Measurements from ENCODE around the gene DYNC2I2. TPM values are rescaled to one million over a fixed set of nuclear protein-coding genes. Genes with fewer than 3 reads are reported as not detected.

DYNC2I2 gene
- total and polyA plus RNA-seq, 12 donors: 7.5 to 192 (median 83.2) TPM

- 39 to 46% (median 41%) methylated on average over 3 to 16 of the region's 16 CpGs; no CpG with 5 or more reads in 1 of the 4 donors for WGBS, 4 donors
- peaks cover 0 to 47% of the 10 kb centered on the region in 2 donors for H3K36me3 ChIP-seq (replicated peaks in 1 of 2)
- H3K27me3 ChIP-seq: no peaks in the 10 kb centered on the region
- H3K4me1 ChIP-seq (replicated peaks in 1 of 2): peaks cover 15 to 28% of the 10 kb centered on the region in 2 donors
- peak overlapping the region in 4 of 5 donors; percentile 81 to 98 (median 86) for H3K27ac ChIP-seq
- DNase-seq: peak; percentile 70 to 86 (median 81)
- H3K4me3 ChIP-seq: peak overlapping the region in 1 of 4 donors; percentile 31
- intact Hi-C loops (cut with DNase I): no loop called here
- TF ChIP-seq POLR2A (IDR thresholded peaks at IDR 0.05) (no peak), CTCF (IDR thresholded peaks at IDR 0.05) (peak in 5 of 6 experiments; percentile 3 to 43 (median 35))
- H3K9me3 ChIP-seq (replicated peaks in 1 of 3): no peaks in the 10 kb centered on the region
Measured at GRCh38 chr9:128636024-128636390, 20.6 kb downstream of the DYNC2I2 start.

- TF ChIP-seq CTCF (IDR thresholded peaks at IDR 0.05) (peak; percentile 68 to 80 (median 77)), POLR2A (IDR thresholded peaks at IDR 0.05) (peak in 1 of 2 donors; percentile 32)
- peaks cover 0 to 49% of the 10 kb centered on the region in 2 donors for H3K36me3 ChIP-seq (replicated peaks in 1 of 2)
- intact Hi-C loops (cut with DNase I): no loop called here
- WGBS, 4 donors: 14 to 33% (median 21%) methylated on average over 2 to 20 of the region's 20 CpGs
- peaks cover 15 to 28% of the 10 kb centered on the region in 2 donors for H3K4me1 ChIP-seq (replicated peaks in 1 of 2)
- H3K27me3 ChIP-seq: no peaks in the 10 kb centered on the region
- H3K4me3 ChIP-seq: peak overlapping the region in 1 of 4 donors; percentile 31
- peak; percentile 83 to 98 (median 97) for DNase-seq
- peak overlapping the region in 4 of 5 donors; percentile 81 to 98 (median 86) for H3K27ac ChIP-seq
- no peaks in the 10 kb centered on the region for H3K9me3 ChIP-seq (replicated peaks in 1 of 3)
Measured at GRCh38 chr9:128635266-128636023, 21.2 kb downstream of the DYNC2I2 start.

GRCh38 chr9:128634651-128635262 is 21.9 kb downstream of the DYNC2I2 start:
- TF ChIP-seq POLR2A (IDR thresholded peaks at IDR 0.05): no peak
- TF ChIP-seq CTCF (IDR thresholded peaks at IDR 0.05): no peak
- WGBS, 4 donors: 66 to 69% (median 68%) methylated on average over 11 to 26 of the region's 26 CpGs
- peak overlapping the region in 1 of 4 donors; percentile 26 for H3K4me3 ChIP-seq
- DNase-seq: peak in 2 of 7 donors; percentile 15 to 30
- intact Hi-C loops (cut with DNase I): no loop called here
- H3K36me3 ChIP-seq (replicated peaks in 1 of 2): peaks cover 0 to 52% of the 10 kb centered on the region in 2 donors
- H3K9me3 ChIP-seq (replicated peaks in 1 of 3): no peaks in the 10 kb centered on the region
- H3K27ac ChIP-seq: peak overlapping the region in 4 of 5 donors; percentile 59 to 98 (median 84)
- H3K27me3 ChIP-seq: no peaks in the 10 kb centered on the region
- peaks cover 15 to 28% of the 10 kb centered on the region in 2 donors for H3K4me1 ChIP-seq (replicated peaks in 1 of 2)

GRCh38 chr9:128634111-128634510 is 22.5 kb downstream of the DYNC2I2 start:
- intact Hi-C loops (cut with DNase I): no loop called here
- Histone ChIP-seq H3K27ac (peak overlapping the region in 3 of 5 donors; percentile 59 to 98 (median 81)), H3K4me3 (no peak overlapping the region), H3K9me3 (replicated peaks in 1 of 3) (no peaks in the 10 kb centered on the region), H3K4me1 (replicated peaks in 1 of 2) (peaks cover 15 to 31% of the 10 kb centered on the region in 2 donors), H3K36me3 (replicated peaks in 1 of 2) (peaks cover 0 to 58% of the 10 kb centered on the region in 2 donors), H3K27me3 (no peaks in the 10 kb centered on the region)
- DNase-seq: peak in 1 of 7 donors; percentile 18
- WGBS, 4 donors: 91 to 94% (median 93%) methylated on average over 3 to 10 of the region's 10 CpGs
- TF ChIP-seq POLR2A (IDR thresholded peaks at IDR 0.05): no peak
- TF ChIP-seq CTCF (IDR thresholded peaks at IDR 0.05): no peak

Measured in adrenal gland (tissue), 12 donors.